Activated T-helper 2 cell treated with anti-CD3 and anti-CD28 coated beads, Interferon-gamma antibody, Interleukin-2, Interleukin-4, amounts not matched to agents 10 μg/mL and 5 μg/mL and 100 μg/mL, durations not matched to agents 14 hours and 24 hours and 36 hours (primary cell): ENCODE data around the gene TLR7. TPM values are rescaled to one million over a fixed set of nuclear protein-coding genes. Genes with fewer than 3 reads are reported as not detected.

Experiments
- DNase-seq: peaks from one replicate; pipeline ENCODE4 v3.0.0; 2021; ENCODE audit warnings: low spot score
- H3K27ac Mint-ChIP-seq: one replicate; pipeline ENCODE4 v1.8.0; 2021; ENCODE audit warnings: mixed read lengths
- H3K27me3 Mint-ChIP-seq: one replicate; pipeline ENCODE4 v1.8.0; 2021; ENCODE audit warnings: low read depth, mixed read lengths
- H3K36me3 Mint-ChIP-seq: one replicate; pipeline ENCODE4 v1.8.0; 2021; ENCODE audit warnings: low read depth, mixed read lengths
- H3K4me1 Mint-ChIP-seq: one replicate; pipeline ENCODE4 v1.8.0; 2021; ENCODE audit warnings: low read depth, mixed read lengths
- H3K4me3 Mint-ChIP-seq: one replicate; pipeline ENCODE4 v1.8.0; 2021; ENCODE audit warnings: low read depth, mild to moderate bottlenecking, moderate library complexity, mixed read lengths
- H3K9me3 Mint-ChIP-seq: one replicate; pipeline ENCODE4 v1.8.0; 2021; ENCODE audit warnings: mixed read lengths
- intact Hi-C: fragments of 100-400 bp; cut with micrococcal nuclease; formaldehyde crosslinking; loops from one replicate; pipeline ENCODE4 v1.15.1; 2023
- total RNA-seq: library from RNA; stranded (reverse); gene quantifications from 2 replicates; pipeline ENCODE4 v1.2.3, GENCODE V29; 2022

Gene TLR7
- 0.11 TPM in 1 of 2 replicates, not detected in the other for total RNA-seq

- no peaks in the 10 kb centered on the region for H3K9me3 Mint-ChIP-seq
- no peak within 1 kb of the TSS for H3K27ac Mint-ChIP-seq
- H3K4me1 Mint-ChIP-seq = peaks cover 14% of the 10 kb centered on the region
- no peak for DNase-seq
- intact Hi-C loops = no loop called here
- no peak within 1 kb of the TSS for H3K4me3 Mint-ChIP-seq
- no peaks in the 10 kb centered on the region for H3K36me3 Mint-ChIP-seq
- peaks cover 2% of the 10 kb centered on the region for H3K27me3 Mint-ChIP-seq
Measured at GRCh38 chrX:12866451-12867377, at the start of gene TLR7. TSS of gene TLR7 (plus strand) at chrX:12867072. CDS start at chrX:12867579, 507 bp downstream.

GRCh38 chrX:12817528-12817927 is 49.3 kb upstream of the TLR7 start:
- H3K9me3 Mint-ChIP-seq = no peaks in the 10 kb centered on the region
- H3K27ac Mint-ChIP-seq = no peak overlapping the region
- H3K27me3 Mint-ChIP-seq = no peaks in the 10 kb centered on the region
- H3K4me1 Mint-ChIP-seq = peaks cover 11% of the 10 kb centered on the region
- H3K36me3 Mint-ChIP-seq = peaks cover 63% of the 10 kb centered on the region
- no peak overlapping the region for H3K4me3 Mint-ChIP-seq
- intact Hi-C loops = no loop called here
- no peak for DNase-seq

- Mint-ChIP-seq H3K4me1 (peaks cover 3% of the 10 kb centered on the region), H3K27ac (no peak overlapping the region), H3K36me3 (peaks cover 59% of the 10 kb centered on the region), H3K9me3 (no peaks in the 10 kb centered on the region), H3K27me3 (no peaks in the 10 kb centered on the region), H3K4me3 (no peak overlapping the region)
- DNase-seq = no peak
- intact Hi-C loops = no loop called here
Measured at GRCh38 chrX:12819222-12819621, 47.6 kb upstream of the TLR7 start.

GRCh38 chrX:12820737-12821136 is 46.1 kb upstream of the TLR7 start:
- intact Hi-C loops = no loop called here
- Mint-ChIP-seq H3K27me3 (no peaks in the 10 kb centered on the region), H3K36me3 (peaks cover 59% of the 10 kb centered on the region), H3K4me1 (no peaks in the 10 kb centered on the region), H3K4me3 (no peak overlapping the region), H3K9me3 (no peaks in the 10 kb centered on the region), H3K27ac (no peak overlapping the region)
- DNase-seq = no peak

GRCh38 chrX:12824944-12825343 is 41.9 kb upstream of the TLR7 start:
- Mint-ChIP-seq H3K4me3 (no peak overlapping the region), H3K4me1 (no peaks in the 10 kb centered on the region), H3K36me3 (peaks cover 39% of the 10 kb centered on the region), H3K27me3 (peaks cover 2% of the 10 kb centered on the region), H3K27ac (no peak overlapping the region), H3K9me3 (no peaks in the 10 kb centered on the region)
- DNase-seq = no peak
- intact Hi-C loops = no loop called here

- H3K27ac Mint-ChIP-seq = no peak overlapping the region
- no peak overlapping the region for H3K4me3 Mint-ChIP-seq
- intact Hi-C loops = no loop called here
- peaks cover 2% of the 10 kb centered on the region for H3K27me3 Mint-ChIP-seq
- no peak for DNase-seq
- H3K36me3 Mint-ChIP-seq = peaks cover 32% of the 10 kb centered on the region
- no peaks in the 10 kb centered on the region for H3K9me3 Mint-ChIP-seq
- H3K4me1 Mint-ChIP-seq = no peaks in the 10 kb centered on the region
Measured at GRCh38 chrX:12825801-12826200, 41.1 kb upstream of the TLR7 start.

GRCh38 chrX:12843061-12843667 is 23.7 kb upstream of the TLR7 start:
- no peaks in the 10 kb centered on the region for H3K9me3 Mint-ChIP-seq
- H3K27ac Mint-ChIP-seq = peak overlapping the region; percentile 87
- H3K27me3 Mint-ChIP-seq = no peaks in the 10 kb centered on the region
- no peak for DNase-seq
- peaks cover 14% of the 10 kb centered on the region for H3K4me1 Mint-ChIP-seq
- H3K4me3 Mint-ChIP-seq = peak overlapping the region; percentile 75
- intact Hi-C loops = no loop called here
- peaks cover 4% of the 10 kb centered on the region for H3K36me3 Mint-ChIP-seq

- H3K9me3 Mint-ChIP-seq = no peaks in the 10 kb centered on the region
- H3K4me1 Mint-ChIP-seq = peaks cover 14% of the 10 kb centered on the region
- H3K27ac Mint-ChIP-seq = peak overlapping the region; percentile 87
- intact Hi-C loops = loop anchor here (2.0 kb wide), 1 partner anchor 51 kb away; no protein-coding TSS in a partner anchor
- peaks cover 4% of the 10 kb centered on the region for H3K36me3 Mint-ChIP-seq
- no peak for DNase-seq
- H3K4me3 Mint-ChIP-seq = peak overlapping the region; percentile 75
- H3K27me3 Mint-ChIP-seq = no peaks in the 10 kb centered on the region
Measured at GRCh38 chrX:12843668-12844279, 23.1 kb upstream of the TLR7 start.

GRCh38 chrX:12844319-12844718 is 22.6 kb upstream of the TLR7 start:
- Mint-ChIP-seq H3K4me1 (peaks cover 14% of the 10 kb centered on the region), H3K4me3 (no peak overlapping the region), H3K9me3 (no peaks in the 10 kb centered on the region), H3K36me3 (peaks cover 4% of the 10 kb centered on the region), H3K27ac (peak overlapping the region; percentile 87), H3K27me3 (no peaks in the 10 kb centered on the region)
- intact Hi-C loops = loop anchor here (2.0 kb wide), 1 partner anchor 50 kb away; no protein-coding TSS in a partner anchor
- DNase-seq = no peak

GRCh38 chrX:12865359-12865758 is 1.5 kb upstream of the TLR7 start:
- no peaks in the 10 kb centered on the region for H3K9me3 Mint-ChIP-seq
- intact Hi-C loops = no loop called here
- no peaks in the 10 kb centered on the region for H3K36me3 Mint-ChIP-seq
- H3K27me3 Mint-ChIP-seq = peaks cover 2% of the 10 kb centered on the region
- no peak overlapping the region for H3K4me3 Mint-ChIP-seq
- H3K27ac Mint-ChIP-seq = no peak overlapping the region
- peaks cover 14% of the 10 kb centered on the region for H3K4me1 Mint-ChIP-seq
- no peak for DNase-seq

- no peaks in the 10 kb centered on the region for H3K36me3 Mint-ChIP-seq
- intact Hi-C loops = no loop called here
- no peaks in the 10 kb centered on the region for H3K27me3 Mint-ChIP-seq
- H3K4me3 Mint-ChIP-seq = no peak overlapping the region
- H3K27ac Mint-ChIP-seq = no peak overlapping the region
- no peak for DNase-seq
- peaks cover 14% of the 10 kb centered on the region for H3K4me1 Mint-ChIP-seq
- no peaks in the 10 kb centered on the region for H3K9me3 Mint-ChIP-seq
Measured at GRCh38 chrX:12867685-12868084, 813 bp downstream of the TLR7 start.

GRCh38 chrX:12868747-12869146 is 1.9 kb downstream of the TLR7 start:
- no peak for DNase-seq
- intact Hi-C loops = no loop called here
- H3K27me3 Mint-ChIP-seq = no peaks in the 10 kb centered on the region
- no peak overlapping the region for H3K27ac Mint-ChIP-seq
- no peaks in the 10 kb centered on the region for H3K36me3 Mint-ChIP-seq
- H3K4me1 Mint-ChIP-seq = peaks cover 14% of the 10 kb centered on the region
- no peak overlapping the region for H3K4me3 Mint-ChIP-seq
- H3K9me3 Mint-ChIP-seq = no peaks in the 10 kb centered on the region

- Mint-ChIP-seq H3K27ac (no peak overlapping the region), H3K4me3 (no peak overlapping the region), H3K27me3 (no peaks in the 10 kb centered on the region), H3K4me1 (peaks cover 14% of the 10 kb centered on the region), H3K9me3 (no peaks in the 10 kb centered on the region), H3K36me3 (no peaks in the 10 kb centered on the region)
- DNase-seq = no peak
- intact Hi-C loops = no loop called here
Measured at GRCh38 chrX:12871257-12871656, 4.4 kb downstream of the TLR7 start.
